SH-SY5Y (cell line): ENCODE data around the gene PHACTR1.

Experiments
- GATA2 ChIP-seq: IDR thresholded peaks from 2 replicates; pipeline ENCODE4 v1.6.1; 2011; ENCODE audit warnings: mild to moderate bottlenecking, low read depth, low read length
- GATA3 ChIP-seq: IDR thresholded peaks from 2 replicates; pipeline ENCODE4 v1.6.1; 2011; ENCODE audit warnings: low read depth, mild to moderate bottlenecking, low read length, moderate library complexity

DNA sequence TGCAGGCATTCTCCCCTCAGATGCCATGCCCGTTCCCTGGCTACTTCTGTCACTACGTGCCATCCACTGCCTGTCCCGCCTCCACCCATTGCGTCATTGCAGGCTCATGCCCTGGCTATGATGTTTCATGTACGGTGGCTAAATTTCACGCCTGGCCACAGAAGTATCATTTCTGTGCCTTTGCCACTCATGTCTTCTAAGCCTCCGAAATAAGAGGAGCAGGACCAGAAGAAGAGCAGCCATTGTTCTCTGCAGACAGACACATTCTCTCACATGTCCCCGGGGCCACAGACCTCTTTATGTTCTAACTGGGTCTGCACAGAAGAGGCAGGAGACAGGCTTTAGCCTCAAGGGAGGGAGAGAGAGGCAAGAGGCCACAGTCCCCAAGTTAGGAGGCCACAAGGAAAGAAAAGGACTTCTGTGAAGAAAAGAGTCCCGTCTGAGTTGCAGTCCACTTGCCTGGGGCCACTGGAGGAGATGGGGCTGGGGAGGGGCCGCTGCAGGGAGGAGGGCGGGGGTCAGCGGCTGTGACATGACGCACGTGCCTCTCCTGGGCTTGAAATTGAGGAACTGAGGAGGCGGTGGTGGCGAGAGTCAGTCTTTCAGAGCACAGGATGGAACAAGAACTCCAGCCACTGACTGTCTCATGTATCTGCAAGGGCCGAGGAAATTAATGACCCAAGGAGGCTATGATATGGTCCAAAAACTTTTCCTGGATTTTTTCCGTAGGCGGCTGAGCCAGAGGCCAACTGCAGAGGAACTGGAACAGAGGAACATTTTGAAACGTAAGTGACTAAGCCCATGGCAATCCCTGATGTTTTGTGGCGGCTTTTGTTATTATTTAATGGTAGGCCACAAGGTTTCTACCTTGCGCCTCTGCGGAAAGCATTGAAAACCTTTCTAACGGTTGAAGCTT is 555.8 kb downstream of the PHACTR1 start:
- TF ChIP-seq GATA2 (no peak), GATA3 (no peak)
